Gastrocnemius medialis (tissue), 4 donors: ENCODE results near the gene PPIL1.

Source experiments
- POLR2A ChIP-seq, 2 donors: fragments of 450-650 bp; IDR thresholded peaks; one replicate each; pipeline ENCODE4 v1.6.1; 2017; ENCODE audit warnings: antibody characterized with exemption in 2 of 2, mild to moderate bottlenecking in 2 of 2, moderate library complexity in 2 of 2
- TF ChIP-seq, protein P1 (sequence below), 5 experiments: fragments of 450-650 bp in 3 of 5; fragments of 200-600 bp in 2 of 5; sonication (generic) in 2 of 5; IDR thresholded peaks in 4 of 5; conservative IDR thresholded peaks in 1 of 5; 1 replicate in 4 of 5; 2 replicates in 1 of 5; pipeline ENCODE4 v1.5.1; 2016 to 2019; ENCODE audit warnings: antibody characterized with exemption in 5 of 5, mild to moderate bottlenecking in 3 of 5, moderate library complexity in 3 of 5

DNA sequence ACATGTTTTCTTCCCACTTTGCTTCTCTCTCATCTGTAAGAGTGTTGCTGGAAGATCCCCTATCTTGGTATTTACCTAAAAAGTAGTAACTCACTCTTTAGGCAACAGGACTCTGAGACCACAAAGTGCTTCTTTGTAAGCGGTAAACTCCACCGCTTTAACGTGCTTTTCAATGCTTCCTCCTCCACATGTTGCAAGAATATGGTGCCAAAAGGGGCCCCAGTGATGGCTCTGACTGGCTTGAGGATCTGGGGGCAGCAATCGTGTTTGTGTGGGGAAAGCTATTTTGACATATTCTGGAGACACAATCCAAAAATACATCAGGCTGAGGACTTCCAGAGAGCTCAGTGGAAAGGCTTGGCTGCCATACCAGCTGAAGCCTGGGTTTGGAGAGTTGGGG is 23.0 kb downstream of the PPIL1 start:
- TF ChIP-seq, protein P1, sequence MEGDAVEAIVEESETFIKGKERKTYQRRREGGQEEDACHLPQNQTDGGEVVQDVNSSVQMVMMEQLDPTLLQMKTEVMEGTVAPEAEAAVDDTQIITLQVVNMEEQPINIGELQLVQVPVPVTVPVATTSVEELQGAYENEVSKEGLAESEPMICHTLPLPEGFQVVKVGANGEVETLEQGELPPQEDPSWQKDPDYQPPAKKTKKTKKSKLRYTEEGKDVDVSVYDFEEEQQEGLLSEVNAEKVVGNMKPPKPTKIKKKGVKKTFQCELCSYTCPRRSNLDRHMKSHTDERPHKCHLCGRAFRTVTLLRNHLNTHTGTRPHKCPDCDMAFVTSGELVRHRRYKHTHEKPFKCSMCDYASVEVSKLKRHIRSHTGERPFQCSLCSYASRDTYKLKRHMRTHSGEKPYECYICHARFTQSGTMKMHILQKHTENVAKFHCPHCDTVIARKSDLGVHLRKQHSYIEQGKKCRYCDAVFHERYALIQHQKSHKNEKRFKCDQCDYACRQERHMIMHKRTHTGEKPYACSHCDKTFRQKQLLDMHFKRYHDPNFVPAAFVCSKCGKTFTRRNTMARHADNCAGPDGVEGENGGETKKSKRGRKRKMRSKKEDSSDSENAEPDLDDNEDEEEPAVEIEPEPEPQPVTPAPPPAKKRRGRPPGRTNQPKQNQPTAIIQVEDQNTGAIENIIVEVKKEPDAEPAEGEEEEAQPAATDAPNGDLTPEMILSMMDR (IDR thresholded peaks at IDR 0.05 in 4 of 5, conservative IDR thresholded peaks at IDR 0.05 in 1 of 5): no peak
- TF ChIP-seq POLR2A (IDR thresholded peaks at IDR 0.05): no peak
